GM18526 (cell line): ENCODE measurements around the gene TNFRSF8.

Experiments
- POLR2A ChIP-seq: IDR thresholded peaks from 3 replicates; pipeline ENCODE4 v1.6.1; 2011; ENCODE audit not compliant: insufficient read length; ENCODE audit errors: extremely low read depth

Gene TNFRSF8

DNA sequence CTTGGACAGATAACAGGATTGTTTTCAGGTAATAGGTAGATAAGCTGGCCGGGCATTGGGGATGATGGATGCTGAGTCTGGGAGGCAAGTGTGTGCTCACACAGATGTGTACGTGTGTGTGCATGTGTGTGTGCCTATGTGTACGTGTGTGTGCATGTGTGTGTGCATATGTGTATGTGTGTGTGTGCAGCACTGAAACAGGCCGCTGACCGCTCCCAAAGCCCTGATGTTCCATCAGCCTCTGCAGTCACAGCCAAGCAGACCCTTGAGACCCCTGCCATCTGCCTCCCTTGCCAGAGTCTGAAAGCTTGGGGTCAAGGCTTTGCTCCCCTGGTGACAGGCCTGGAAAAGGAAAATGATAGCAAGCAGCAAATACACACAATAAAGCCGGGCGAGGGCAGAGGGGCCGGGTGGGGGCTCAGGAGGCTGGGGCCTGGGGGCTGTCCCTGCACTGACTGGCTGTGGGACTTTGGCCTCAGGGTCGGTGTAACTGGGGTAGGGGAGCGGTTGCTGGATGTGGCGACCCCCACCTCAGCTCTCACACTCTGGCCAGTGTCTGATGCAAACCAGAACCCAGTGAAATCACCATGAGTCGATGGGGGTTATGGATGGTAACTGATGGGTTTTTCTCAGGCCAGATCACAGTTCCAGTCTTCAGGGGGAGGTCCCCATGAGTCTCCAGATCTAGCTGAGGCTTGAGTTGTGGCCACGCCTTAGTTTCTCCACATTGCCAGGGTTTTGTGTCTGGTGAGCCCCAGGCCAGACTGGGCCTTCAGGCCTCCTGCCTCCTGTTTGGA is 9.2 kb upstream of the TNFRSF8 start:
- no peak for TF ChIP-seq POLR2A

DNA sequence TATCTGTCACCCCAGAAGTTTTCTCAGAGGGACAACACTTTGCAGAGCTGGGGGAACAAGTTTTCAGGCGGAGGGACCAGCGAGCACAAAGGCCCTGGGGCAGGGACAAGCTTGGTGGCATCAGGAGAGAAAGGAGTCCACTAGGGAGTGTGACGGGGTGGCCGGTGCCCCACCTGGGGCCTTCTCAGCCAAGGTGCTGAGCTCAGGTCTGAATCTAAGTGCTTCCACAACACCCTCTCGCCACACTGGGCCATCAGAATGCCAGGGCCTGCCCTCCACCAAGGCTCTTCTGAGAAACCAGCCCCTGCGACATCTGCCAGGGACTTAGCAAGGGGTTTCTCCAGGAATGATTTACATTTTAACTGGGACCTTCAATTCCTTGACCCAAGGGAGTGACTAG is 7.8 kb upstream of the TNFRSF8 start:
- TF ChIP-seq POLR2A = no peak

DNA sequence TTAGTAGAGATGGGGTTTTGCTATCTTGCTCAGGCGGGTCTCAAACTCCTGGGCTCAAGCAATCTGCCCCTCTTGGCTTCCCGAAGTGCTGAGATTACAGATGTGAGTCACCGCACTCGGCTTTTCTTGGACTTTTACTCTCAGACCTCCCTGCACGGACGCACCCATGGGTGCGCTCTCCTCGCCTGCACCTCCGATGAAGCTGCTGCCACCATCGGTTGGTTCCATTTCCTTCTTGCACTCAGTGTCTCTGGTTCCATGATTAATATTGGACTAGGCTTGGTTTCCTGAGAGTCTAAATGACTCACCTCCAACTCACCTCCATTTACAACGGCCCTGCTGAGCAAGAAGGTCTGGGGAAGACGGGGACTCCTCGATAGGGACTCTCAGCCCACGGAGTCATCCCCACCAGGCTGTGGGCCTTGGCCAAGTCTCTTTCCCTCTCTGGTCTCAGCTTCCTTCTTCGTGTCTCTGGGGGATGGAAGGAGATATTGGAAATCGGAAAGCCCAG is 6.7 kb upstream of the TNFRSF8 start:
- no peak for TF ChIP-seq POLR2A

DNA sequence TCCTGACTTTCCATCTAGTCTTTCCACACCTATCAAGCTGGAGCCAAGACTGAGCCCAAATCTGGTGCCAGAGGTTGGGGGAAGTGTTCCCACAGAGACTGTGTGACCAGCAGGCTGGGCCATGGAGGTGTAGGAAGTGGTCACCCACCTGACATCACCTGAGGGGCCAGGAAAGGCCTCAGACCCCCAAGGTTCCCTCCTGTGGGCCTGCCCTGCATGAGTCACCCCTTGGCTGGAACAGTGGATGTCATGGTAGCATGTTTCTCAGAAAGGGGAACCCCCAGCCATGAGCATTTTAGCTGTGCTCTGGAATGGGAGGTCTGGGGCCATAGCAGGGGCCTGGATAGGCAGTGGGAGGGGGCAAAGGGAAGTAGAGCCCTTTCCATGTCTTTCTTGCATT is 5.7 kb upstream of the TNFRSF8 start:
- no peak for TF ChIP-seq POLR2A

DNA sequence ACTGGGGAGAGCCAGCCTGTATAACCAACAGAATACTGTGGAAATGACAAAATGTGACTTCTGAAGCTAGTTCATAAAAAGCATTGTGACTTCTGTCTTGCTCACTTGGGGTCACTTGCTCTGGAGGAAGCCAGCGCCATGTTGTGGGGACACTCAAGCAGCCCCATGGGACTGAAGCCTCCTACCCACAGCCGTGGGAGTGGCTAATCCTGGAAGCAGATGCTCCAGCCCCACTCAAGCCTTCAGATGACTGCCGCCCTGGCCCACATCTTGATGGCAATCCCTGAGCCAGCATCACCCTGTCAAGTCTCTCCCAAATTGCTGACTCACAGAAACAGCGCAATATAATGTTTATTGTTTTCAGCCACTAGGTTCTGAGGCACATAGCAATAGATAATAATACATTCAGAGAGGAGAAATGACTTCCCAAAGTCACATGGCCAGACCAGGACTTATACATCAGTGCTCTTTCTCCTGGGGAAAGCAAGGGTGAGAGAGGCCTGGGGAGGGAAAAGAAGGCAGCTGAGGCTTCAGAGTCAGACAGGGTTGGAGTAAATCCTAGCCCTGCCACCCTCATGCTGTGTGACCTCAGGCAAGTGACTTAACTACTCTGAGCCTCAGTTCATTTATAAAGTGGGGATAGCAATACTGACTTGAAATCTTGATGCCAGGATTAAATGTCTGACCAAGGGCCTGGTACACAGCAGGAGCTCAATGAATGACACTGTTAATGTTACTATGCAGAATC is 5.0 kb upstream of the TNFRSF8 start:
- no peak for TF ChIP-seq POLR2A

DNA sequence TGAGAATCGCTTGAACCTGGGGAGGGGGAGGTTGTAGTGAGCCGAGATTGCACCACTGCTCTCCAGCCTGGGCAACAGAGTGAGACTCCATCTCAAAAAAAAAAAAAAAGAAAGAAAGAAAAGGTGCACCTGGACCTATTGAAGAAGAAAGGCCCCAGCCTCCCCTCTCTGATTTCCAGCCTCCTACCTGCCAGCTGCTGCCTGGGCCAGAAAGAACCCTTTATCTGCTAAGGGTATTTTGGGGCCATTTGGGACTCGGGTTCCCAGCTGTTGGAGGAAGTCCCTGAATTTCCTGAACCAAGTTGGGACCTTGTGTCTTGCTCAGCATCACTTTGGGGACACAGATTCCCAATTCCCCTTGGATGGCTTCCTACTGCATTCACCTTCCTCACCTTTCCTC is 3.9 kb upstream of the TNFRSF8 start:
- no peak for TF ChIP-seq POLR2A

DNA sequence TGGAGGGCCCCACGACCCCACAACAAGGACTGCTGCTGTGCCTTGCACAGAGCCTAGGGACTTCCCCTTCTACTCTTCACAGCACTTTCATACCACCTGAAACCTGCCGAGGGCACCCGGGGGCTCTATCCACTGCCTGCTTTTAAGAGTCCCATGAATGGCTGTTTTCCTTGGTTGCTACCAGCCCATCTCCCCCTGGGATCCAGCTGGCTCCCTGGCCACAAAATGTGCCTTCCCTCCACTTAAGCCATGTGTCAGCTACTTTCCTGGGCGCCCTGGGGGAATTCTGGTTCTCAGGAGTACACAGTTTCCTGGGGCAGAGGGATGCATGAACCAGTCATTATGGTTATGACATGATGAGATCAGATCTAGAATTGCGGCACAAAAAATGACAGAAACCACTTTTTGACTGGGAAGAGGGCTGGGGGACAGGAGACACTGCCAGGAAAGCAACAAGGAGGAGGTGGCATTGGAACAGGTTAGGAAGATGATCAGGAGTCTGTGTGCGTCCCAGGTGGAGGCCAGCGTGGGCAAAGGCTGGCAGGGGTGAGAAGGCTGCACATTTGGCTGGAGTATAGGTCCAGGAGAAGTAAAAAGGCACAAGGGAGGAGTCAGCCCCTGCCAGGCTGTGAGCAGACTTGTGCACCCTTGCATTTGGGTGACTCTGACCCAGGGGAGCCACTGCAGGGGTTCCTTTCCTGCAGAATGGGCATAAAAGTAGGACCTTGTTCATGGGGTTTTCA is 3.2 kb upstream of the TNFRSF8 start:
- TF ChIP-seq POLR2A = no peak

DNA sequence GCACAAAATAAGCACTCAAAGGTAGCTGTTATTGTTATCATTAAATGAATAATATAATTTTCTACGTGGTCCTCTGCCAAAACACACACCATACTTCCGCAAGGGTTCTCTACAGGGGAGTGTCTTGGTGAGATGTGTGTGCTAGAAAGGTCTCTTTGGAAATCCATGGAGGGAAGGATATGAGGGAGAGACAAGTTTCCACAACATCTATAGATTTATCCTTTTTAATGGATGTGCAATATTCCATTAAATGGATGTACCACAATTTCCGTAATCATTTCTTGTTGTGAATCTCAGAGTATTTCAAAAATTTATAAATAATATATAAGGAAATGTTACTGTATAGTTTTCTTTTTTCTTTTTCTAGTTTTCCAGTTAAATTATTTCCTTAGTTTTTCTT is 2.6 kb upstream of the TNFRSF8 start:
- TF ChIP-seq POLR2A = no peak

DNA sequence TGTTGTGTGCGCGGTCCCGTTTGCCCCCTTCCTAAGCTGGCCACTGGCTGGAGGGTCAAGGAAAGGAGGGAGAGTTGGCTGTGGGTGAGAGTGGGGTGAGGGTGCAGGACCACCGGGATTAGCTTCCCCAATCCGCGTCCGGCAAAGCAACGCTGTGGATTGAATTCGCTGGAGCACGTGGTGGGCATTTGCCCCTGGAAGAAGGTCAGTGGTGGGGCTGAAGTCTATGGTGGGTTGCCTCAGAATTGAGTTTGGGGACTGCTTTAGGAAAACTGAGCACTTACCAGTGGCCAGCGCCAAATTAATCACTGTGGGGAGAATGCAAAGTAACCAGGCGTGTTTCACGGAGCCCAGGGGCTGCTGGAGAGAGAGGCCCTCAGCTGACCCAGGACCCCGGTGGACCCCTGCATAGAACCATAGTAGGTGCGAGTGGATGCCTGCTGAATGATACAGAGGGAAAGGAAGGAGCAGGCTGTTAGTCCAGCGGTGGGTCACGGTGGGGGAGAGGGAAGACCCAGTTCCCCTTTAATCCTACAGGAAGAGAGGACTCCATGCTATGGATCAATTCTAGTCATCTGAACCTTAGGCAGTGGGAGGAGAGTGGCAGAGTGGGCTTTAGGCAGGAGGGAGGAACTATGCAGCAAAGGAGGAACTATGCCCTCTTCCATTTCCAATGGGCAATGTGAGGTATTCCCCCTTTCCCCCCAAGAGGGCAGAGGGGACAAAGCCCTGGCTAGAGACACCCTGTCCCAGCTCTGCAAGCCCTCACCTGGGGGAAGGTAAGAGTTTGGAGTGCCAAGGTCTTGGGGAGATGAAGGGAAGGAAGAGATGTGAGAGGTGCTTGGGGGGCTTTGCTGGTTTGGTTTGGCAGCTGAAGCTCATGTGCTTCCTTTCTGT is 1.2 kb downstream of the TNFRSF8 start:
- no peak for TF ChIP-seq POLR2A

DNA sequence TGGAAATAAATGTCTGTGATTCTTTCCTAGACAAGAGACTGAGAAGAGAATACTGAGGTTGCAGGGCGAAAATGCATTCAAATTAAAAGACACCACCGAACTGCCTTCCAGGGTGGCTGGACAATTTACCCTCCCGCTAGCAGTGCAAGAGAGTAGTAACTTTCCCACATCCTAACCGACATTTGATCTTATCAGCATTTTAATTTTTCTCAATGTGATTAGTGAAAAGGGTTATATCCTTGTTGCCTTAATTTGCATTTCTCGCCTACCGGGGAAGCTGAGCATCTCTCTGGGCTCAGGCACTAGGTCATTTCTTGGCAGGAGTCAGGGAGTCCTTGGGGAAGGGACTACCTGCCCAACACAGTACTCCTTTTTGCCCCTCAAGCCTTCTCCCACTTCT is 2.8 kb downstream of the TNFRSF8 start:
- no peak for TF ChIP-seq POLR2A

DNA sequence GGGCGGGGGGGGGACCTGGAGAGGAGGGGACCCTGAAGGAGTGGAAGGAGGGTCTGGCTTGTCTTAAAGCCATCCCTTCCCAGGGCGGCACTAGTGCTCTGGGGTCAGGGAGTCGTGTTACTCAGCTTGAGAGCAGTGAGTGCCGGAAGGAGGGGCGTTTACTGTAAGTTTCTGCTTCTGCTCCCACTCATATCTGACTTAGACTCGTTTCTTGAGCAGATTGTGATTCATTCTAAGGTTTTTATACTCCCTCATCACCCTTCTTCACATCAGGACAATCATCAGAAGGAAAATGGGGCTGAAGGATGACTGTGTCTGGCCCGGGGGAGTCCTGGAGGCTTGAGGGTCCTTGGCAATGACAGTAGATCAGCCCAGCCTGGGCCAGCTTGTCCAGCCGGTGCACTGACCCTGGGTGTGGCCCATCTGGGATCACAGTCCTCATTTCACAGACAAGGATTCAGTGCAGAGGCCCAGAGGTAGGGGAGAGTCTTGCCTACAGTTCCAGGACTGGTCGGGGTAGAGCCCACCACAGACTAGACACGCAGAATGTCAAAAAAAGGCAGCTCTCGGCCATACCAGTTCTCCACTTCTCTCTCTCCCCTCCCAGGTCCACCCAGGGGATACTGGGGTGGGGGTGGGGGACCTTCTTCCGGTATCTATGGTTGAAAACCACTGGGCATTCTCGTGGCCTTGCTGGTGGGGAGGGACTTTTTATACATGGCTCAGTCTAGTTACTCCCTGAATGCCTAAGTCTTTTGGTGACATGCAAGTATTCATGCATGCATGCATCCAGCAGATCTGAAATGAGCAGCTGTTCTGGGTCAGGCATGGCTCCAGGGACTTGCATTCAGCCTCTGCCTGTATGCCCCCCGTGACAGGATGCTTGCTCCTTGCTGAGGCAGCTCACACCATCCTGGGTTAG is 5.1 kb downstream of the TNFRSF8 start:
- TF ChIP-seq POLR2A = no peak

DNA sequence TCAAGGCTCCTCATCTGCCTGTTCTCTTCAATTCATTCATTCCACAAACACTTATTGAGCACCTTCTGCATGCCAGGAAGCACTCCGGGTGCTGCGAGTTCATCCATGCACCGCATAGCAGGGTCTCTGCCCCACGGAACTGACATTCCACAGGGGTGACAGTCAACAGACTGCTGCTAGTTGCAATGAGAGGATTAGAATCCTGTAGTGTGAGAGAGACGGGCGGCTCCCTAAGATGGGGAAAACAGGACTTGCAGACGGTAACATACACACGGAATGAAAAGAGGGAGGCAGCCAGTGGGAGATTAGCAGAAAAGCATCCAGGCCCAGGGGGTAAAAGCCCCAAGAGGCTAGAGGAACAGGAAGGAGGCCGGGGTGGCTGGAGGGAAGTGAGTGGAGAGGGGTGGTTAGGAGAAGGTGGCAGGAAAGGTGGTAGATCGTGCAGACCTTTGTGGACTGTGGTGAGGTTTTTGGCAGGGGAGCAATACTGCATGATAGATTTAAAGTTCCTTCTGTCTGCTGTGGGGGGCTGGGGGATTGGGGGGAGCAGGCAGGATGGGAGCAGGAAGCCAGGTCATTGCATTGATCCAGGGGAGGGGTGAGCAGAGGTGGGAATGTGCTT is 6.6 kb downstream of the TNFRSF8 start:
- TF ChIP-seq POLR2A = peak; percentile 14

DNA sequence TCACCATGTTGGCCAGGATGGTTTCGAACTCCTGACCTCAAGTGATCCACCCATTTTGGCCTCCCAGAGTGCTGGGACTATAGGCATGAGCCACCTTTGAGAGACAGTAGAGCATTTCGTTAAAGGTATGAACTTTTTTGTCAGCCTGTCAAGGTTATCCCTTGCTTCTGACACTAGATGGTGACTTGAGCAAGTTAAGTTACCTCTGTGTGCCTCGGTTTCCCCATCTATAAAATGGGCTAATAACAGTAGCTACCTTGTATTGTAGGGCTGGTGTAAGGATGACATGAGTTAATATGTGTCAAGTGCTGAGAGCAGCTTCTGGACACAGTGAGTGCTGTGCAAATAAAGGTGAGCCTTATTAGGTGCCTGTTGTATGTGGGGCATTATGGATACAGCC is 8.8 kb downstream of the TNFRSF8 start:
- TF ChIP-seq POLR2A = no peak
